ENCODE data around the gene FAM229B. TPM values are rescaled to one million over a fixed set of nuclear protein-coding genes. Genes with fewer than 3 reads are reported as not detected.
"Not testable (repeated sequence)": the region's sequence is repeated elsewhere in the genome, so short reads cannot be mapped to it uniquely, and the experiment has no call there.

Gene FAM229B, protein sequence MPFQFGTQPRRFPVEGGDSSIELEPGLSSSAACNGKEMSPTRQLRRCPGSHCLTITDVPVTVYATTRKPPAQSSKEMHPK
- 1 to 10 TPM; 2.7 to 3.4 TPM for total RNA-seq

DNA sequence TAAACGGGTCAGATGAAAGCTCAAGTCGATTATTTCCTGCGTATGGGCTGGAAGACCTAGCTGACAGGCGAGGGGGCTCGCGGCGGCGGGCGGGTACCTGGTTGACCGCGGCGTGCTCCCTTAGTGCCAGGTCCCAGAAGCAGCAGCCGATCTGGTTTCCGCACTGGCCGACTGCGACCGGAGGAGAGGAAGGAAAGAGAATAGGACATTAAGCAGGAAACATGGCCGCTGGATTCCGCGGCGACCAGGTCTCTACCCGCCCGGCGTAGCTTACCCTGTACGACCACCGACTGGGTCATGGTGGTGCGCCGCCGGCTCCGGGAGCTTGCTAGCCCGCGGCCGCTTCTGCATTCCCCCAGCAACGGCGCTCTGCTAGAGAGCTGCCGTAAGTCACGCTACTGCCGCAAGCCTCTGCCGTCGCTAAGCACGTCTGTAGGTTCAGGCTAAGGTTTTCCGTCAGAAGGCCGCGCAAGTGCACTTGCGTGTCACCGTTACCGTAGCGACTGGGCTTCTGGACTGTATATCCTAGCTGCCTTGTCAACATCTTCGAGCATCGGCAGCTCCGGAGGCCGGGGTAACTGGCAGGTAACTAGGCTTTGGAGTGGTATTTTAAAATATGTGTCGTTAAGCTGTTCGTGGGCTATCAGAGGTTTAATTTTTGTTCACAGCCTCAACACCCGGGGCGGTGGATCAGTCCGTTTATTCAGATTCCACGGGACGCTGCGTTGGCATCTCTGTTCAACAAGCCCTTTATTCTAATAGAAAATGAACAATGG is at the start of gene FAM229B, which contains the start of gene TUBE1:
FAM229B (plus strand) TSS at position 456 of the 776 bp plus-strand sequence. CDS start 11,693 bp downstream, outside the sequence.
TUBE1 (minus strand) TSS at position 347 of the 776 bp plus-strand sequence; CDS start at position 299, 48 bp downstream.
- CTCF ChIA-PET = interaction anchor here (0.6 to 3.3 kb wide), 15 partner anchors 11 to 831 kb away, joined by 3 to 29 read pairs (median 4); partner anchors contain the start of gene TRAF3IP2
- peaks cover 14% of the 10 kb centered on the region for H3K36me3 Mint-ChIP-seq (ENCODE audit: low read depth)
- DNase-seq = peak; percentile 92
- H3K4me1 Mint-ChIP-seq = peaks cover 8% of the 10 kb centered on the region
- H3K4me3 Mint-ChIP-seq = no peak within 1 kb of the TSS
- H3K27ac Mint-ChIP-seq = no peak within 1 kb of the TSS
- peaks cover 33% of the 10 kb centered on the region for H3K27me3 Mint-ChIP-seq
- POLR2A ChIA-PET = interaction anchor here (0.6 to 3.8 kb wide), 11 partner anchors 12 to 609 kb away, joined by 3 to 14 read pairs (median 5); partner anchors contain the start of gene TRAF3IP2
- H3K9me3 Mint-ChIP-seq = no peaks in the 10 kb centered on the region

DNA sequence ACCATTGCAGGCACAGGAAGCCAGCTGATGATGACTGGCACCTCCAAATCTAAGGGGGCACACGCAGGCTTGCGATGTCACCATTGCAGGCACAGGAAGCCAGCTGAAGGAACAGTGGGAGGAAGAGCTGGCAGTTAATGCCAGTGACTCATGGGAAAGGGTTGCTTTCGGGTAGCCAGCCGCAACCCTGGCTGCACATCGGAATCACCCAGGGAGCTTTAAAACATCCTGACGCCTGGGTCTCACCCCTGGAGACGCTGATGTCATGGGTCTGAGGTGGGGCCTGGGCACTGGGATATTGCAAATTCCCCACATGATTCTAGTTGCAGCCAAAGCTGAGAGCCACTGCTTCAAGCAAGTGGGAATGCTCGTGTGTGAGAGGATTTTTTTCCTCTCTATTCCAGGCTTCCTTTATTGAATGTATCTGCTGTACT is 49.6 kb upstream of the FAM229B start:
- ChIA-PET POLR2A (interaction anchor here (1.2 kb wide), 1 partner anchor 20 kb away, joined by 4 read pairs; no protein-coding TSS in a partner anchor), CTCF (interaction anchor here (1.3 kb wide), 1 partner anchor 9 kb away, joined by 3 read pairs; no protein-coding TSS in a partner anchor)
- Mint-ChIP-seq H3K4me3 (no peak overlapping the region), H3K4me1 (peaks cover 37% of the 10 kb centered on the region), H3K36me3 (ENCODE audit: low read depth) (no peaks in the 10 kb centered on the region), H3K27ac (no peak overlapping the region), H3K27me3 (no peaks in the 10 kb centered on the region), H3K9me3 (no peaks in the 10 kb centered on the region)
- no peak for DNase-seq

DNA sequence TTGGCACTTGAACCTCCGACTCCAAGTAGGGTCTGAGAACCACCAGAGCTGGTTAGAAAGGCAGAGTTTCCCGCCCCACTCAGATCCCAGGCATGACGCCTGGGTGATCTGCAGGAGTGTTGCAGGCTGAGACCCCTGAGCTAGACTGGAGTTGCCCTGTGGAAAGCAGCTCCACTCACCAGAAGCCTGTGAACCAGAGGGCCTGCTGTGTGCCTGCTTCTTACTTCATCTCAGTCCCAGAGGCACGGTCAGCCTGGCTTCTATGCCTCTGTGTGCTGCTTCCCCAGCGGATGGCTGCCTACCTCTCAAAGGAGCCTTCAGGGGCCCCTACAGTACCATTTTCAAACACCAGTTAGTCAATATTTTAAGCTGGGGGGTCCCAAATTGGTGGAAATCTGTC is 49.1 kb upstream of the FAM229B start:
- Mint-ChIP-seq H3K36me3 (ENCODE audit: low read depth) (no peaks in the 10 kb centered on the region), H3K27ac (no peak overlapping the region), H3K4me3 (no peak overlapping the region), H3K27me3 (no peaks in the 10 kb centered on the region), H3K4me1 (peaks cover 40% of the 10 kb centered on the region), H3K9me3 (no peaks in the 10 kb centered on the region)
- POLR2A ChIA-PET = interaction anchor here (1.2 to 1.5 kb wide), 2 partner anchors 21 to 1223 kb away, joined by 3 to 4 read pairs; partner anchors contain the start of gene CDK19
- no peak for DNase-seq
- CTCF ChIA-PET = interaction anchor here (1.3 kb wide), 1 partner anchor 10 kb away, joined by 3 read pairs; no protein-coding TSS in a partner anchor

DNA sequence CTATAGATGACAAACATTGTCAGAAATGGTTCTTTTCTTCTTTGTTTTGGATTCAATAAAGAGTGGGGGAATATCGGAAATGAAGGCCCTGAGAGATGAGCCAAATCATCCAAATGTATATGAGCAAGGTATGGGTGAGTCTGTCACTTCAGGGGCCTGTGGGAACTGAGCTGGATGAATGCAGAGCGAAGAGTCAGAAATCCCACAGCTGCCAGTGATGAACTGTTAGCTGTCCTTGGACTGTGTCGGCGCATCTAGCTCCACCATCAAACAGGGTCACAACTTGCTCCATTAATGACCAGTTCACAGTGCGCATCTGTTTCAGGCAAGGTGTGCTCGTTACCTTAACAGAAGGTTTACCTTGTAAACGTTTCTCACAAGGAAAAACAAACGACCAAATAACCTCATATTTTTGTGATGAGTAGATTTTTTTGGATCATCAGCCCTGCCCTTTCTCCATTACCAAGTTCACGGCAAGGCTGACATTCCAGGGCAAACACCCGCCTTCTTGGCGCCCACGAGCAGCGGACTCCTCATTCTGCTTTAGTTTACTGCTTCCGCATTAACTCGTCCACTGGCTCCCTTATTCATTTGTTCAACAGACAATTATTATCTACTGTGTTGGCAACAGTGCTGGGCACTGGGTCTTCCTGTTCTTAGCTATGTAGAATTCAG is 48.5 kb upstream of the FAM229B start:
- H3K9me3 Mint-ChIP-seq = no peaks in the 10 kb centered on the region
- no peaks in the 10 kb centered on the region for H3K36me3 Mint-ChIP-seq (ENCODE audit: low read depth)
- H3K4me1 Mint-ChIP-seq = peaks cover 37% of the 10 kb centered on the region
- ChIA-PET CTCF (interaction anchor here (1.0 to 5.1 kb wide), 5 partner anchors 10 to 329 kb away, joined by 3 to 65 read pairs (median 4); no protein-coding TSS in a partner anchor), POLR2A (interaction anchor here (1.2 to 1.5 kb wide), 2 partner anchors 21 to 1224 kb away, joined by 3 to 4 read pairs; partner anchors contain the start of gene CDK19)
- no peak overlapping the region for H3K27ac Mint-ChIP-seq
- no peak for DNase-seq
- no peak overlapping the region for H3K4me3 Mint-ChIP-seq
- H3K27me3 Mint-ChIP-seq = no peaks in the 10 kb centered on the region

DNA sequence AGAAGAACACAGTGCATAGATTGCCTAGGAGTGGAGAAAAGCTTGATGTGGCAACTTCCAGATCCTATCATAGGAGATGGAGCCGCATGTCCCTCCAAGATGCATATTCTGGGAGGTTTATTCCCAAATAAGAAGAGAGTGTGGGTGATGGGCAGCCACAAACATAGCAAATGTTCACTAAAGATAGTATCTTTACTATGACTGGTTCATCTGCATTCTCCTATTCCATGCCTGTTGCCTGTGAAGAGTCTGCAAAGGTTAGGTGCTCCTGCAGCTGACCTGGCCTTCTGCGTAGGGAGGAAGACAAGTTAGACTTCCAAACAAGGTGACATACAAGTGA is 48.0 kb upstream of the FAM229B start:
- no peak for DNase-seq
- no peak overlapping the region for H3K4me3 Mint-ChIP-seq
- no peaks in the 10 kb centered on the region for H3K36me3 Mint-ChIP-seq (ENCODE audit: low read depth)
- H3K27ac Mint-ChIP-seq = no peak overlapping the region
- POLR2A ChIA-PET = interaction anchor here (1.5 to 2.9 kb wide), 2 partner anchors 11 to 1224 kb away, joined by 3 to 20 read pairs; partner anchors contain the start of gene CDK19
- peaks cover 33% of the 10 kb centered on the region for H3K4me1 Mint-ChIP-seq
- CTCF ChIA-PET = interaction anchor here (1.0 to 5.1 kb wide), 6 partner anchors 12 to 780 kb away, joined by 3 to 65 read pairs (median 13); a partner anchor contains a TSS
- H3K27me3 Mint-ChIP-seq = no peaks in the 10 kb centered on the region
- no peaks in the 10 kb centered on the region for H3K9me3 Mint-ChIP-seq

DNA sequence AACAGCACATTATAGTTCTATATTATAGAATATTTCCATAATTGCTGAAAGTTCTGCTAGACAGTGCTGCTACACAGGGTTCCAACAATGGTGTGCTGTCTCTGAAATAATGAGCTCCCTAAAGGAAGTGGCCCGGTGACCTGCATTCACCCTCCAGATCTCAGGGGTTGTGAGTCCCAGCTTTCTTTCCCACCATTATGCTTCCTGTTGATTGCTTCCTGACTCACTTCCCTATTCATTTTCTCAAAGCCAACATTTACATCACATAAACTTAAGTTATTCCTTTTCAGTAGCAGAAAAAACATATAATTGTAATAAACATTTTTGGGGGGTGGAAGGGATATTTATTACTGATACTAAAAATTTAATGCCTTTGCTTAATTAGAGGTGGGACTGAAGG is 46.4 kb upstream of the FAM229B start:
- no peaks in the 10 kb centered on the region for H3K36me3 Mint-ChIP-seq (ENCODE audit: low read depth)
- POLR2A ChIA-PET = interaction anchor here (0.9 to 2.9 kb wide), 2 partner anchors 13 to 46 kb away, joined by 3 to 20 read pairs; partner anchors contain the start of gene TUBE1
- H3K4me3 Mint-ChIP-seq = no peak overlapping the region
- no peaks in the 10 kb centered on the region for H3K27me3 Mint-ChIP-seq
- CTCF ChIA-PET = interaction anchor here (0.9 to 5.1 kb wide), 12 partner anchors 8 to 782 kb away, joined by 3 to 65 read pairs (median 5); partner anchors contain the start of genes FAM229B and TRAF3IP2
- no peaks in the 10 kb centered on the region for H3K9me3 Mint-ChIP-seq
- no peak for DNase-seq
- H3K27ac Mint-ChIP-seq = no peak overlapping the region
- H3K4me1 Mint-ChIP-seq = peaks cover 23% of the 10 kb centered on the region

DNA sequence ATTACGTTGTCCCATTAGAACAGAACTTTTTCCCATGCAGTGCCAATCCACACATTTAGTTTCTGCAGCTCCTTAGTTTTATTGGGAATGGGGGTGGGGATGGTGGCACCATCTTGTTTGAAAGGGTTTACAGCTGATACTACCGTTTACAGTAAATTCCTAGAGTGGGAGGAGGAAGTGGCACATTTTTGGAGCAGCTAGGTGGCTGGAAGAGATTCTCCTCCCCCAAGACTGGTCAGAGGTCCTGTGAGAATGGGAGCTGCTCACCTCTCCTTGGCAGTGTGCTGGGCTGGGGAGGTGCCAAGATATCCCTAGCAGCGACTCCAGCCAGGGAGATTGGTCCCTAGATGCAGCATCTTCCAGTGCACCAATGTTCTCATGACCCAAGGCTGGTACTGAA is 45.9 kb upstream of the FAM229B start:
- peaks cover 20% of the 10 kb centered on the region for H3K4me1 Mint-ChIP-seq
- H3K9me3 Mint-ChIP-seq = no peaks in the 10 kb centered on the region
- no peaks in the 10 kb centered on the region for H3K36me3 Mint-ChIP-seq (ENCODE audit: low read depth)
- H3K27ac Mint-ChIP-seq = no peak overlapping the region
- ChIA-PET CTCF (interaction anchor here (0.9 to 5.1 kb wide), 14 partner anchors 9 to 782 kb away, joined by 3 to 65 read pairs (median 5); partner anchors contain the start of genes FAM229B, TRAF3IP2 and TUBE1), POLR2A (interaction anchor here (0.7 to 2.9 kb wide), 5 partner anchors 14 to 782 kb away, joined by 3 to 20 read pairs (median 3); partner anchors contain the start of genes TRAF3IP2 and TUBE1)
- H3K27me3 Mint-ChIP-seq = no peaks in the 10 kb centered on the region
- no peak overlapping the region for H3K4me3 Mint-ChIP-seq
- no peak for DNase-seq

DNA sequence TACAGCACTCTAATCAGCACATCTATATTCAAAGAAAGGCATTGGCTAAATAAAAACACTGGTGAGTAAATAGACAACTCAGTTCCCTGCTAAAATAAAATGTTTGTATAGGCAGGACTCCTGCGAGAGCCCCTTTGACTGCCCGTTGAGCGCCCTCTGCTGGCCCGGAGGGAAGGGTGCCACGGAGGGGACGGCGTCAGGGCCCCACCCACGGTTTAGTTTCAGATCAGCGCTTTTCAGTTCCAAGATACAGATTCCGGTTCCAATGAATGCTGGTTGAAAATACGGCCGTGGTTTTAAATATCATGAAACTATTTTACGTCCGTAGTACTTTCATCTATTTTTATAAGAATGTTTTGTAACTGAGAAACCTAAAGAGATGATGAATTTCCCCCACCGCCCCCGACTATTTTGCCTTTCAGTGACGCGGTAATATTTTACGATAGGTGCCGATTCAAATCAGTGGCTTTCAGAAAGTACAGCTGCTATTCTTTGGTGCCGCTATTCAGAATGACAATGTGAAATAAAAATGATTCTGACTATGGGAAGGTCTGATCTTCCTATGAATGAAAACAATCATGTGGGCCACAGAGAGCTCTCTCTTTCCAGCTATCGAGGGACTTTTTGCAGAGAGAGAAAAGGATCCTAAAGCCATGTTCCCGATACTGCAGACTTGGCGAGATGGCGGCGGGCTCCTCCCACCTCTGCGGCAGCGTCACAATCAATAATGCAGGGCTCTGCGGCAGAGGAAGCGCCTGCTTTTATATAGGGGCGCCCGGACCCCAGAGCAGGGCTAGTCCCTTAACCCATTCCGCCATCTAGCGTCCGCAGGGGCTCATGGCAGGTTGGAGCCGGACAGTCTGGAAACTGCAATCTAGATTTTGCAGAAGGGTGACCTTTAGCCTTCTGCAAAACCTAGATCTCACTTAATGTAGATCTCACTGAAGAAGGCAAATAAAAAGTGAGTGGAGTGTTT is 44.1 kb upstream of the FAM229B start:
- H3K27ac Mint-ChIP-seq = peak overlapping the region; percentile 98
- POLR2A ChIA-PET = interaction anchor here (0.8 to 2.9 kb wide), 10 partner anchors 15 to 784 kb away, joined by 3 to 15 read pairs (median 4); partner anchors contain the start of genes FAM229B, FYN, TRAF3IP2 and TUBE1
- peaks cover 19% of the 10 kb centered on the region for H3K4me1 Mint-ChIP-seq

DNA sequence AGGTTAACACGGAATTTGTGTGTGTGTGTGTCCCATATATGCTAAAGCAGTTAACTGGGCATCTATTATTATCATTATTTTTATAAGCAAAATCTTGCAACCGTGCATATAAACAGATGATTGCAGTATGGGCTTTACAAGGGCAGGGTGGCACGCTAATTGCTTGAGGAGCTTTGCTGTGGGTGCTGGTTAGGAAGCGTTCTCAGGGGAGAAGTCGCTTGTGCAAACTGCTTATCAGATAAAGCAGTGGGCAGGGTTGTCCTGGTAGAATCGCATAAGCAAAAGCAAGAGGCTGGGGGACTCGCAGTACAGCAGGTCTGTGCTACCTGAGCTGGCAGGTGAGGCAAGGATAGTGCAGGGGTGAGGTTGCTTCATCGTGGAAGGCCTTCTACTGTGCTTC is 43.2 kb upstream of the FAM229B start:
- H3K27ac Mint-ChIP-seq = no peak overlapping the region
- no peaks in the 10 kb centered on the region for H3K27me3 Mint-ChIP-seq
- POLR2A ChIA-PET = interaction anchor here (0.7 to 2.9 kb wide), 3 partner anchors 287 to 785 kb away, joined by 3 to 15 read pairs (median 4); partner anchors contain the start of gene TRAF3IP2
- no peaks in the 10 kb centered on the region for H3K36me3 Mint-ChIP-seq (ENCODE audit: low read depth)
- CTCF ChIA-PET = interaction anchor here (0.8 to 3.5 kb wide), 12 partner anchors 11 to 785 kb away, joined by 3 to 35 read pairs (median 6); partner anchors contain the start of genes FAM229B, FYN, TRAF3IP2 and TUBE1
- H3K4me3 Mint-ChIP-seq = peak overlapping the region; percentile 95
- DNase-seq = no peak
- H3K9me3 Mint-ChIP-seq = no peaks in the 10 kb centered on the region
- peaks cover 27% of the 10 kb centered on the region for H3K4me1 Mint-ChIP-seq

More for the DNA sequence above, 44.1 kb upstream of the FAM229B start:
- H3K4me3 Mint-ChIP-seq = peak overlapping the region; percentile 95
- DNase-seq = peak; percentile 92
- H3K9me3 Mint-ChIP-seq = no peaks in the 10 kb centered on the region
- no peaks in the 10 kb centered on the region for H3K27me3 Mint-ChIP-seq
- no peaks in the 10 kb centered on the region for H3K36me3 Mint-ChIP-seq (ENCODE audit: low read depth)
- CTCF ChIA-PET = interaction anchor here (0.6 to 5.1 kb wide), 61 partner anchors 11 to 1285 kb away, joined by 3 to 65 read pairs (median 4); partner anchors contain the start of genes CCN6, FAM229B, FYN and TRAF3IP2

DNA sequence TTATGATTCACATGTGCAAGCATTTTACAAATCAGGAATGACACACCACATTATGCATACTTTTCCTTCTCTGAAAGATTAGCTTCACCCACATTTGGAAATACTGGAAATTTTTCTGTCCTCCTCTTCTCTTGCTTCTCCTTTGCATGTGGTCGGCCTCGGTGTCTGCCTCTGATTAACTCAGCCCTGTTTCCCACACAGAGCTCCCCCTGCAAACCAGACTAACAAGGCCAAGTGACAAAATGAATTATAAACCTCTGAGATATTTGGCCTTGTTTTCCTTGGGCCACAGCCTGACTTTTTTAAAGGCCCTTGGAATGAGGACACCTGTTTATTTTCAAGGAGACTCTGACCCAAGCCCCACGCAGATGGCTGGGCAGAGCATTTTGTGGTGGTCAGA is 42.5 kb upstream of the FAM229B start:
- no peak overlapping the region for H3K4me3 Mint-ChIP-seq
- H3K27ac Mint-ChIP-seq = no peak overlapping the region
- H3K27me3 Mint-ChIP-seq = no peaks in the 10 kb centered on the region
- POLR2A ChIA-PET = interaction anchor here (0.7 to 2.9 kb wide), 2 partner anchors 287 to 786 kb away, joined by 3 to 15 read pairs; a partner anchor contains a TSS
- no peak for DNase-seq
- H3K9me3 Mint-ChIP-seq = no peaks in the 10 kb centered on the region
- CTCF ChIA-PET = interaction anchor here (0.7 to 3.5 kb wide), 11 partner anchors 9 to 786 kb away, joined by 3 to 17 read pairs (median 4); partner anchors contain the start of genes FAM229B, TRAF3IP2 and TUBE1
- H3K4me1 Mint-ChIP-seq = peaks cover 30% of the 10 kb centered on the region
- no peaks in the 10 kb centered on the region for H3K36me3 Mint-ChIP-seq (ENCODE audit: low read depth)

DNA sequence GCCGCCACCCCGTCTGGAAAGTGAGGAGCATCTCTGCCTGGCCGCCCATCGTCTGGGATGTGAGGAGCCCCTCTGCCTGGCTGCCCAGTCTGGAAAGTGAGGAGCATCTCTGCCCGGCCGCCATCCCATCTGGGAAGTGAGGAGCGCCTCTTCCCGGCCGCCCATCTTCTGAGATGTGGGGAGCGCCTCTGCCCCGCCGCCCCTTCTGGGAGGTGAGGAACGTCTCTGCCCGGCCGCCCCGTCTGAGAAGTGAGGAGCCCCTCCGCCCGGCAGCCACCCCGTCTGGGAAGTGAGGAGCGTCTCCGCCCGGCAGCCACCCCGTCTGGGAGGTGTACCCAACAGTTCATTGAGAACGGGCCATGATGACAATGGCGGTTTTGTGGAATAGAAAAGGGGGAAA is 39.9 kb upstream of the FAM229B start:
- H3K27me3 Mint-ChIP-seq; CTCF ChIA-PET; H3K9me3 Mint-ChIP-seq; H3K4me3 Mint-ChIP-seq; H3K27ac Mint-ChIP-seq; H3K36me3 Mint-ChIP-seq (ENCODE audit: low read depth); POLR2A ChIA-PET; DNase-seq: not testable (repeated sequence)
- peaks cover 19% of the 10 kb centered on the region for H3K4me1 Mint-ChIP-seq
